Muscle layer of duodenum (tissue), 2 donors: Measurements from ENCODE around the gene PRKCZ.

ENCODE experiments used
- H3K27ac ChIP-seq: one replicate; pipeline ENCODE4 v1.7.0; 2013; ENCODE audit warnings: mild to moderate bottlenecking, low read length
- H3K27me3 ChIP-seq: one replicate; pipeline ENCODE4 v1.7.0; 2013; ENCODE audit warnings: low read depth, mild to moderate bottlenecking, control low read depth, low read length
- H3K36me3 ChIP-seq, 2 donors: one replicate each; pipeline ENCODE4 v1.7.0; 2013; ENCODE audit warnings: low read length in 2 of 2, control low read depth in 1 of 2, mild to moderate bottlenecking in 1 of 2; ENCODE audit not compliant: insufficient read depth in 2 of 2, control insufficient read depth in 1 of 2
- H3K4me1 ChIP-seq, 2 donors: one replicate each; pipeline ENCODE4 v1.7.0; 2013; ENCODE audit warnings: low read length in 2 of 2, mild to moderate bottlenecking in 2 of 2, control low read depth in 1 of 2, moderate library complexity in 1 of 2; ENCODE audit not compliant: insufficient read depth in 2 of 2, control insufficient read depth in 1 of 2
- H3K4me3 ChIP-seq, 2 donors: one replicate each; pipeline ENCODE4 v1.7.0; 2013; ENCODE audit warnings: low read length in 2 of 2, low read depth in 1 of 2, mild to moderate bottlenecking in 1 of 2
- H3K9me3 ChIP-seq, 2 donors: one replicate each; pipeline ENCODE4 v1.7.0; 2013; ENCODE audit warnings: low read length in 2 of 2, control low read depth in 1 of 2, mild to moderate bottlenecking in 1 of 2; ENCODE audit not compliant: control insufficient read depth in 1 of 2
- donor health status: healthy.

PRKCZ gene

DNA sequence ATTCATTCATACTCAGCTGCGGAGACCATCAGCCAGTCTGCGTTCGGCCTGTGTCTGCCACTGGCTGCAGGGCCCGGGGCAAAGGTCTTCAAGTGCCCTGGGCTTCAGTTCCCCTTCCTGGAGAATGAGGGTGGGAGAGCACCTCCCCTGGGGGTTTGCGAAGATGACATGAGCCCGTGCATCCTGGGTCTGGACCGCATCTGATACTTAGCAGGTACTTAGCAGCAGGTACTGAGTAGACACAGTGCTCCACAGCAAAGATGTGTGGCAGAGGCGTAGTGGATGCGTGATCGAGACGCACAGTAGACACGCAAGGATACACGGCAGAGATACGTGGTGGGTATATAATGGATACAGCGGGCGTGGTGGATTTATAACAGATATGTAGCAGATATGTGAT lies 51.3 kb downstream of the PRKCZ start:
- Histone ChIP-seq H3K4me1 (no peaks in the 10 kb centered on the region), H3K36me3 (no peaks in the 10 kb centered on the region), H3K27ac (no peak overlapping the region), H3K9me3 (peaks cover 0 to 3% of the 10 kb centered on the region in 2 donors), H3K4me3 (no peak overlapping the region), H3K27me3 (no peaks in the 10 kb centered on the region)

DNA sequence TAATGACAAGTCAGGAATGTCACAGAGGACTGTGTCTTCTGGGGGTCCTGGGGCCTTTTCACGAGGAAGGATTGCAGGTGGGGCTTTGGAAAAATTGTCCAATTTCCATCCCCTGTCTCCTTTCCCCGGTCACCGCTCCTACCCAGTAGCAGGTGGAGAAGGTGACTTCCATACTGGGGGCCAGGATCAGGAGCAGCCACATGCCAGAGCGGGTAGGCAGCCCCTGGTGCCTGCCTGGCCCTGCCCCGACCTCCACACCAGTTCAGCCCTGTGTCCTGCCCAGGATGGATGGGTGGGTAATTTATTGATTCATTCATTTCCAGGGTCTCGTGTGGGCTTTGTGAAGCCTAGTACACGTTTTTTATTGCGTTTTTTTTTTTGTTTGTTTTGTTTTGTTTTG lies 51.7 kb downstream of the PRKCZ start:
- peaks cover 0 to 3% of the 10 kb centered on the region in 2 donors for H3K9me3 ChIP-seq
- no peaks in the 10 kb centered on the region for H3K36me3 ChIP-seq
- H3K4me3 ChIP-seq: no peak overlapping the region
- no peak overlapping the region for H3K27ac ChIP-seq
- H3K4me1 ChIP-seq: no peaks in the 10 kb centered on the region
- H3K27me3 ChIP-seq: no peaks in the 10 kb centered on the region

DNA sequence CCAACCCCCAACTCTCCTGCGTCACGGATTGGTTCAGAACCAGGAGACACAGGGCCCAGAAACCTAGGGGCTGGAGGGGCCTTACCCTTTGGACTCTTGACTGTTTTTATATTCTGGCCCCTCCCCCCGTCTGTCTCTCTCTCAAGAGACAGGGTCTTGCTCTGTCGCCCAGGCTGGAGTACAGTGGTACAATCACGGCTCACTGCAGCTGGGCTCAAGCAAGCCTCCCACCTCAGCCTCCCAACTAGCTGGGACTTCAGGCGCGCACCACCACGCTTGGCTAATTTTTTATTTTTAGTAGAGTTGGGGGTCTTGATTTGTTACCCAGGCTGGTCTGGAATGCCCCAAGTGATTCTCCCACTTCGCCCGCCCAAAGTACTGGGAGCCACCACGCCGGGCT lies 52.5 kb downstream of the PRKCZ start:
- Histone ChIP-seq H3K27ac (no peak overlapping the region), H3K27me3 (no peaks in the 10 kb centered on the region), H3K36me3 (no peaks in the 10 kb centered on the region), H3K9me3 (peaks cover 0 to 3% of the 10 kb centered on the region in 2 donors), H3K4me3 (no peak overlapping the region), H3K4me1 (no peaks in the 10 kb centered on the region)

DNA sequence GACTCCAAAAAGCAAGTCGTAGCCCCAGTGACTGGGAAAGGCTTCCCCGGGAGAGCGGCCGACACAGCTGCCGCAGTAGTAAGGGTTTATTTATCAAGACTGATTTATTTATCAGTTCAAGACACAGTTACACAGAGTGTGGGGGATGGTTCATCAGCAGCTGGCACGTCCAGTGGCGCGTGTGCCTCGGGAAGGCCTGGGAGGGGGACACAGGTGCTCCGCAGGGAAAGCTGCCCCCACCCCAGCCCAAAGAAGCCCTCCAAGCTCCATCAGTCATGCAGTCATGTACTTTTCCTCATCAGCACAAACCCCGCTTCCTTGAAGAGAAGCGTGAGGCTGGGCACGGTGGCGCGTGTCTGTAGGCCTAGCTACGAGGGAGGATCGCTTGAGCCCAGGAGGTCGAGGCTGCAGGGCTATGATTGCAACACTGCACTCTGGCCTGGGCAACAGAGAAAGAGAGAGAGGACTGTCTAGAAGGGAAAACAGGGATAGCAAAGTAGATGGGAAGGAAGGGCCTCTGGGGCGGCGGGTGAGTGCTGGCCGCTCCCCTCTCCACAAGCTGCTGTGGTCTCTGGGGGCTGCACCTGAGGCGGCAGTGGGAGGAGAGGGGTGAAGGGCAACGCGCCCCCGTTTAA lies 53.2 kb downstream of the PRKCZ start:
- Histone ChIP-seq H3K4me1 (no peaks in the 10 kb centered on the region), H3K27me3 (no peaks in the 10 kb centered on the region), H3K36me3 (no peaks in the 10 kb centered on the region), H3K27ac (no peak overlapping the region), H3K9me3 (no peaks in the 10 kb centered on the region), H3K4me3 (no peak overlapping the region)

DNA sequence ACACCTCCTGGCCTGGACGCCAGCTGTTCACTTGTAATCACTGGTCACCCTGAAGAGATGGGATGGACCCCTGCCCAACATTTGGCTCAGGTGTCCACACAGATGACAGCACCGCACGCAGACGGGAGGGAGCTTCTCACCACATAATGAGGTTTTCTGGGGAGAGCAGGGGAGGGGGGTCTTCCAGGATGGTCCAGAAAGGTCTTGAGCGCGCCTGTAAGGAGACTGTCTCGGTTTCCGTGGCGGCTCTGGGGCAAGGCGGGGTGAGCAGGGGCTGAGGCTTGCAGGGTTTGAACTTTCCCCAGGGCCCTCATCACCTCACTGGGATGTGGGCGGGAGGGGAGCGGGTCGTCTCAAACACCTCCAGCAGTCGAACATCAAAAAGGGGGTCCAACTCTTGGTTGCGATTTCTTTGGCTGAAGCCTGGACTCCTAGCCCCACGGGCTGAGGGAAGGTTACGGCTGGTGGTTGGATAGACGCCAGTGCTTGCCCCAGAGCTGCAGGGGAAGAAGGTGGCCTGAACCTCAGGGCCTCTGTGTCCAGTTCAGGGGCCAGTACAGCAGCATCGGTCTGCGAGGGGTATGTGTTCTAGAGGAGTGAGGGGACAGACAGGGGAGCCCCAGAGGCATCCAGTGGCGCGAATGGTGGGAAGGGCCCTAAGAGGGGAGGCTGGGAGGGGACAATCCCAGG lies 53.8 kb downstream of the PRKCZ start:
- H3K4me3 ChIP-seq: no peak overlapping the region
- no peak overlapping the region for H3K27ac ChIP-seq
- H3K9me3 ChIP-seq: no peaks in the 10 kb centered on the region
- no peaks in the 10 kb centered on the region for H3K4me1 ChIP-seq
- no peaks in the 10 kb centered on the region for H3K36me3 ChIP-seq
- H3K27me3 ChIP-seq: no peaks in the 10 kb centered on the region

DNA sequence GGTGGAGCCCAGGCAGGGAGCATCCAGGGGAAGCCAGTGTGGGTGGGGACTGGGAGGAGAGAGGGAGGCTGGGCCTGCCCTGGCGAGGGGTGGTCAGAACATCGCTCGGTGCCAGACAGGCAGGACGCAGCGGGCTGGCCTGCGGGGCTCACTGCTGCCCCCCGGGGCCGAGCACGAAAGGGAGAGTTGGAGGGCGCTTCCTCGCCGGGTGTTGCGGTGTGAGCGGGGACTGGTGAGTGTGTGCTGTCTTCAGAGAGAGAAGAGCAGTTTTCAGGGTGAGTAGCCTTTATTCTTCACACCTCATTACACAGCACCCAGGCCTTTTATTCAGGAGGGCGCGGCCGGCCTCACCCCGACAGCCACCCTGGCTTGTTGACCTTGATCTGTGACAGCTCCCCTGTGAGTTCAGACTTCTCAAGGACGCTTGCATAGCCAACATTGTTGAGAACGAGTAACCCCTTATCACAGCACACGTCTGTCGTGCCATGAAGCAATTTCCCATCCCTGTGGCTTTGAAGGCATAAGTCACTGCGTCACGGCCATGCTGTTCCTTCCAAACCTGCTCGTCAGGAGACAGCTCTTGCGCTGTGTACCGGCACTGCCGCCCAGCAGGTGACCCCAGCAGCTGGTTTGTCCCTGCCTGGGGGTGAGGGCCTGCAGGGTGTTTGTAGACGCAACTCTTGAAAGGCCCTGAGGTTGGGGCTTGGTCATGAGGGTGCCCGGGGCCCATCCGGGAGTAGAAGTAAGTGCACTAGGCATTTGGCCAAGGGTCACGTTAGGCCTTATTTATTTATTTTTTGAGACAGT lies 54.6 kb downstream of the PRKCZ start:
- H3K9me3 ChIP-seq: no peaks in the 10 kb centered on the region
- H3K27ac ChIP-seq: no peak overlapping the region
- no peak overlapping the region for H3K4me3 ChIP-seq
- H3K36me3 ChIP-seq: no peaks in the 10 kb centered on the region
- H3K27me3 ChIP-seq: no peaks in the 10 kb centered on the region
- no peaks in the 10 kb centered on the region for H3K4me1 ChIP-seq

DNA sequence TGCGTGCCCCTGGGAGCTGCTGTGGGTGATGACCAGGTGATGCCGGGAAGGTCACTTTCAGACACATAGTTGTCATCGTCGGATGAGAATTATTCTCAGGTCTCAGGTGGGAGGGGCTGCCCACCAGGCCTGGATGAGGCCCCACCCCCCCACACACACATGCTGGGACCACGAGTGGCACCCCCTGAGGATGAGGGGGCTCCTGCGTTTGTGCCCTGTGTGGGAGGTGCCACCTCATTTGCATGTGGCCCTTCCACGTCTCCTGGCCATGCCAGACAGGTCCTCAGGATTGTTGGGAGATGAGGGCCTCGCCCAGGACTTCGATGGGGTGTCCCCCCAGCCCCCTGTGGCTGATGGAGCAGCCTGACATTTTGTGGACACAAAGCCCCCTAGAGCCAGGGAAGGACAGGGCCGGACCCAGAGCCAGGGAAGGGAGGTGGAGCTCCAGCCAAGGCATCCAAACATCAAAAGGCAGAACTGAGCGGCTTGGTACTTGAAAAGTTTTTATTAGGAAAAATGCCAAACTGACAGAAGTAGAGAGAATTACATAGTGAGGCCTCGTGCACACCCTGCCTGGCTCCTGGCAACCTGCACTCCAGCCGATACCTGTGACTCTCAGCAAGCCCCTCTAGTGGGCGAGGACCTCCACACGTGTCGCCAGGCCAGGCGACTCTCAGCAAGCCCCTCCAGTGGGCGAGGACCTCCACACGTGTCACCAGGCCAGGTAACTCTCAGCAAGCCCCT lies 55.7 kb downstream of the PRKCZ start:
- H3K27me3 ChIP-seq: no peaks in the 10 kb centered on the region

DNA sequence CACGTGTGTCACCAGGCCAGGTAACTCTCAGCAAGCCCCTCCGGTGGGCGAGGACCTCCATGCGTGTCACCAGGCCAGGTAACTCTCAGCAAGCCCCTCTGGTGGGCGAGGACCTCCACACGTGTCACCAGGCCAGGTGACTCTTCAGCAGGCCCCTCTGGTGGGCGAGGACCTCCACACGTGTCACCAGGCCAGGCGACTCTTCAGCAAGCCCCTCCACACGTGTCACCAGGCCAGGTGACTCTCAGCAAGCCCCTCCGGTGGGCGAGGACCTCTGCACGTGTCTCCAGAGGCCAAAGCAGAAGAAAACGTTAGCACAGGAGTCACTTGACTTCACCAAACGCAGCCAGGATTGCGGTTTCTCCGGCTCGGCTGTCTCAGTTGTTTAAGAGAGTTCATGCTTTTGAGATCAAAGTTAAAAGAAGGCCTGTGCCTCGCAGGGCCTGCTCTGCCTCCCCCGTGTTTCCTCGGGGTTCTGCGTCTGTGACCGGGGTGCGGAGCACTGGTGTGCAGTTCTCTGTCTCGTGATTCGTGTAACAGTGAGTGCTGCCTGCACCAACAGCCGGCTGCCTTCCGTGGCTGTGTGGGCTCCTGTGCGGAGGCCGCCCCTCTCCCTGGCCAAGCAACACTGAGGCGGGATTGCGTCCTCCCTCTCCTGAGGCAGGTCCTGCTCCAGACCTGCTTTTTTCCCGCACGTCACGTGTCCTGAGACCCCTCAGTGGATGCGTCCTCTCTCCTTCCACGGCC lies 56.6 kb downstream of the PRKCZ start:
- no peaks in the 10 kb centered on the region for H3K4me1 ChIP-seq
- H3K9me3 ChIP-seq: no peaks in the 10 kb centered on the region
- no peaks in the 10 kb centered on the region for H3K27me3 ChIP-seq
- H3K4me3 ChIP-seq: no peak overlapping the region
- no peaks in the 10 kb centered on the region for H3K36me3 ChIP-seq
- no peak overlapping the region for H3K27ac ChIP-seq

More for the DNA sequence above, 55.7 kb downstream of the PRKCZ start:
- Histone ChIP-seq H3K36me3 (no peaks in the 10 kb centered on the region), H3K27ac (no peak overlapping the region), H3K4me3 (no peak overlapping the region), H3K4me1 (no peaks in the 10 kb centered on the region), H3K9me3 (no peaks in the 10 kb centered on the region)

DNA sequence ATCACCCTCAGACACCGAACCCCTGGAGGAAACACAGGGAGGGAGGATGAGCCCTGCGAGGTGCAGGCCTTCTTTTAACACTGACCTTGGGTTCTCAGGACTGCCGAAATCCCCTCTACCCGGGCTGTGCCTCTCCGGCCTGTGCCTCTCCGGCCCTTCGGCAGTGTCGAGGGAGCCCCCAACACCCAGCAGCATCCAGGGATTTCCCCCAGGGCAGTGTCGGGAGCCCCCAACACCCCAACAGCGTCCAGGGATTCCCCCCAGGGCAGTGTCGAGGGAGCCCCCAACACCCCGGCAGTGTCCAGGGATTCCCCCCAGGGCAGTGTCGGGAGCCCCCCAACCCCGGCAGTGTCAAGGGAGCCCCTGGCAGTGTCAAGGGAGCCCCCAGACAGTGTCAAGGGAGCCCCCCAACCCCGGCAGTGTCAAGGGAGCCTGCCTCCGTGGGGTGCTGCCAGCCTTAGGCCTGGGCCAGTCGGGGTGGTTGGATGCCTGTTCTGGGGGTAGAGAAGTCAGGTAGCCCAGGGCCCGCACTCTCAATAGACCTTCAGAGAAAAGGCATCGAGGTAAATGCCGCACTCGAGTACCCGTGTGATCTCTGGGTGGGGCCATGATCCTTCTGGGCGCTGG lies 57.5 kb downstream of the PRKCZ start:
- Histone ChIP-seq H3K4me3 (no peak overlapping the region), H3K4me1 (no peaks in the 10 kb centered on the region), H3K27me3 (no peaks in the 10 kb centered on the region), H3K36me3 (no peaks in the 10 kb centered on the region), H3K27ac (no peak overlapping the region), H3K9me3 (no peaks in the 10 kb centered on the region)

DNA sequence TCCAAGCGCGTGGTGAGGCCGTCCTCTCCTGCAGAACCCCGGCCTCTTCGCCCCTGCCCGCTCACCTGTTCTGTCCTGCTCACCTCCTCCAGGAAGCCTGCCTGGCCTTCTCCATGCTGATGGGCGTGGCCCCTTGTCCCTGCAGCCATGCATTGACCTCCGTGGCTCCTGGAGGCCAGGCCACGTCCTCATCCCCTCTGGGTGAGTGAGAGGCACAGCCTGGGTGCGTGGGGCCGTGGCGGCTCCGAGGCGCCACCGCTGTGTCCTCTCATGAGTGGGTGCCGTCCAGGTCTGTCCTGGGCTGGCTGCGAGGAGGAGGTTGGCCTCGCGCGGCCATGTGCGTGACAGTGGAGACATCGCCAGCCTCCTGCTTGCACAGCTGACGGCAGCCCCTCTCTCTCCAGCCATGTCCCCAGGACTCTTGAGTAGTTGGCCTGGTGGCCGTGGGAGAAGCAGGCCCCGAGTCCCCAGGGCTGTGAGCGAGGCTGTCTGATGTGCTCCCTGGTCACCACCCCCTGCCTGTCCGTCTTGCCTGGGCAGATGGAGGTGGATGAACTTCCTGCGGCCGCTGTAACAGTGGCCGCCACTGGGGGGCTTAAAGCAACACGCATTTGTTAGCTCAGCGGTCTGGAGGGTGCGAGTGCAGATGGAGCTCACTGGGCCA lies 58.1 kb downstream of the PRKCZ start:
- Histone ChIP-seq H3K4me1 (no peaks in the 10 kb centered on the region), H3K36me3 (no peaks in the 10 kb centered on the region), H3K27me3 (no peaks in the 10 kb centered on the region), H3K4me3 (no peak overlapping the region), H3K27ac (no peak overlapping the region), H3K9me3 (no peaks in the 10 kb centered on the region)
